OCI-LY1 (cell line): Measurements from ENCODE around the gene LENG1.

ENCODE experiments used
- H2AFZ ChIP-seq: fragments of 200-600 bp; sonication (generic), shearing (Covaris generic); 2 replicates; pipeline ENCODE4 v1.6.0; 2014; ENCODE audit warnings: antibody characterized with exemption, mild to moderate bottlenecking, low read length
- H3F3A ChIP-seq: fragments of 200-600 bp; sonication (generic), shearing (Covaris generic); 2 replicates; pipeline ENCODE4 v1.6.0; 2014; ENCODE audit warnings: mild to moderate bottlenecking, antibody characterized with exemption, low read length, moderate library complexity; ENCODE audit not compliant: insufficient read depth
- H3K27ac ChIP-seq: fragments of 200-600 bp; sonication (generic); 2 replicates; pipeline ENCODE4 v1.5.1; 2014; ENCODE audit warnings: low read length, mixed run types, mild to moderate bottlenecking, low read depth; ENCODE audit not compliant: poor library complexity, severe bottlenecking
- H3K27me3 ChIP-seq: fragments of 200-600 bp; sonication (generic); 2 replicates; pipeline ENCODE4 v1.6.0; 2014; ENCODE audit warnings: antibody characterized with exemption, mild to moderate bottlenecking, low read length, moderate library complexity; ENCODE audit not compliant: insufficient read depth
- H3K36me3 ChIP-seq: fragments of 200-600 bp; sonication (generic); 2 replicates; pipeline ENCODE4 v1.6.1; 2014; ENCODE audit warnings: mild to moderate bottlenecking, antibody characterized with exemption, low read length, moderate library complexity, mixed read lengths; ENCODE audit not compliant: insufficient read depth
- H3K4me1 ChIP-seq: fragments of 200-600 bp; sonication (generic); 2 replicates; pipeline ENCODE4 v1.5.1; 2014; ENCODE audit warnings: mild to moderate bottlenecking, low read length, moderate library complexity; ENCODE audit not compliant: insufficient read depth, severe bottlenecking
- H3K4me2 ChIP-seq: fragments of 200-600 bp; sonication (generic), shearing (Covaris generic); 2 replicates; pipeline ENCODE4 v1.6.1; 2014; ENCODE audit warnings: low read length
- H3K4me3 ChIP-seq: fragments of 200-600 bp; sonication (generic); 2 replicates; pipeline ENCODE4 v1.5.1; 2014; ENCODE audit warnings: low read length, low read depth, mild to moderate bottlenecking, mixed read lengths; ENCODE audit not compliant: poor library complexity, severe bottlenecking
- H3K79me2 ChIP-seq: fragments of 200-600 bp; shearing (Covaris generic); 2 replicates; pipeline ENCODE4 v1.6.1; 2016; ENCODE audit warnings: mixed run types, low read length, mixed read lengths; ENCODE audit not compliant: insufficient read depth
- H3K9ac ChIP-seq: fragments of 200-600 bp; sonication (generic), shearing (Covaris generic); 2 replicates; pipeline ENCODE4 v1.6.1; 2014; ENCODE audit warnings: mild to moderate bottlenecking, low read length, mixed read lengths
- H3K9me2 ChIP-seq: fragments of 200-600 bp; sonication (generic), shearing (Covaris generic); 2 replicates; pipeline ENCODE4 v1.6.1; 2014; ENCODE audit warnings: low read depth, mild to moderate bottlenecking, low read length, mixed read lengths
- H3K9me3 ChIP-seq: fragments of 200-600 bp; shearing (Covaris generic); 2 replicates; pipeline ENCODE4 v1.6.1; 2014; ENCODE audit warnings: low read length, mixed read lengths
- H4K20me1 ChIP-seq: fragments of 200-600 bp; sonication (generic), shearing (Covaris generic); 2 replicates; pipeline ENCODE4 v1.6.0; 2016; ENCODE audit warnings: mild to moderate bottlenecking, low read length; ENCODE audit not compliant: insufficient read depth
- CTCF ChIP-seq: fragments of 200-600 bp; sonication (generic), shearing (Covaris generic); IDR thresholded peaks from 2 replicates; pipeline ENCODE4 v1.5.1; 2017; ENCODE audit warnings: mild to moderate bottlenecking, antibody characterized with exemption, low read length, moderate library complexity, mixed read lengths
- EZH2 ChIP-seq: fragments of 200-600 bp; sonication (generic), shearing (Covaris generic); IDR thresholded peaks from 2 replicates; pipeline ENCODE4 v1.8.0; 2017; ENCODE audit warnings: borderline replicate concordance, mixed run types, mild to moderate bottlenecking, antibody characterized with exemption, low read length, moderate library complexity, mixed read lengths

Gene LENG1

GRCh38 chr19:54147676-54148075, 11.8 kb downstream of the LENG1 start:
- H4K20me1 ChIP-seq = no peaks in the 10 kb centered on the region
- no peaks in the 10 kb centered on the region for H3K4me1 ChIP-seq
- no peaks in the 10 kb centered on the region for H3K9me2 ChIP-seq
- peaks cover 98% of the 10 kb centered on the region for H3K36me3 ChIP-seq
- H3K79me2 ChIP-seq = no peaks in the 10 kb centered on the region
- H3K27me3 ChIP-seq = no peaks in the 10 kb centered on the region
- no peak overlapping the region for H2AFZ ChIP-seq
- no peak overlapping the region for H3K4me2 ChIP-seq
- no peak overlapping the region for H3K9ac ChIP-seq
- no peaks in the 10 kb centered on the region for H3F3A ChIP-seq
- H3K9me3 ChIP-seq = no peaks in the 10 kb centered on the region
- H3K4me3 ChIP-seq = no peak overlapping the region
- TF ChIP-seq CTCF (no peak), EZH2 (no peak)
- no peak overlapping the region for H3K27ac ChIP-seq

DNA sequence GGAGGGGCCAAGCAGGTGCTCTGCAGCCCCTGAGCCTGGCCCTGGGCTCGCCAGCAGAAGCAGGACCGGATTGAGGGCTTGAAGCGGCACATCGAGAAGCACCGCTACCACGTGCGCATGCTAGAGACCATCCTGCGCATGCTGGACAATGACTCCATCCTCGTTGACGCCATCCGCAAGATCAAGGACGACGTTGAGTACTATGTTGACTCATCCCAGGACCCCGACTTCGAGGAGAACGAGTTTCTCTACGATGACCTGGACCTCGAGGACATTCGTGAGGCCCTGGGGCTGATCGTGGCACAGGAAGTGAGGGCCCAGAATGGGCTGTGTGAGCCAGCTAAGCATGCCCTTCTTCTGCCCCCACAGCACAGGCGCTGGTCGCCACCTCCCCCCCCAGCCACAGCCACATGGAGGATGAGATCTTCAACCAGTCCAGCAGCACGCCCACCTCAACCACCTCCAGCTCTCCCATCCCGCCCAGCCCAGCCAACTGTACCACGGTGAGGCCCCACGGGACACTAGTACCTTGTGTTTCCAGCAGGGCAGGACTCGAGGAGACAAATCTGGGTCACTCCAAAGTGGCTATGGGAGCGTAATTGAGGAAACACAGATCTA, 13.9 kb downstream of the LENG1 start:
- H3K9ac ChIP-seq = no peak overlapping the region
- H3K27me3 ChIP-seq = no peaks in the 10 kb centered on the region
- H3K9me3 ChIP-seq = no peaks in the 10 kb centered on the region
- no peaks in the 10 kb centered on the region for H4K20me1 ChIP-seq
- no peak overlapping the region for H2AFZ ChIP-seq
- H3K4me1 ChIP-seq = no peaks in the 10 kb centered on the region
- no peak for TF ChIP-seq EZH2
- TF ChIP-seq CTCF = no peak
- no peak overlapping the region for H3K4me3 ChIP-seq
- no peak overlapping the region for H3K27ac ChIP-seq
- H3K4me2 ChIP-seq = no peak overlapping the region
- H3F3A ChIP-seq = no peaks in the 10 kb centered on the region
- H3K36me3 ChIP-seq = peaks cover 99% of the 10 kb centered on the region
- no peaks in the 10 kb centered on the region for H3K9me2 ChIP-seq
- 0 out of 2 replicates have a peak, but pooled peaks cover 10% of the 10 kb centered on the region for H3K79me2 ChIP-seq

DNA sequence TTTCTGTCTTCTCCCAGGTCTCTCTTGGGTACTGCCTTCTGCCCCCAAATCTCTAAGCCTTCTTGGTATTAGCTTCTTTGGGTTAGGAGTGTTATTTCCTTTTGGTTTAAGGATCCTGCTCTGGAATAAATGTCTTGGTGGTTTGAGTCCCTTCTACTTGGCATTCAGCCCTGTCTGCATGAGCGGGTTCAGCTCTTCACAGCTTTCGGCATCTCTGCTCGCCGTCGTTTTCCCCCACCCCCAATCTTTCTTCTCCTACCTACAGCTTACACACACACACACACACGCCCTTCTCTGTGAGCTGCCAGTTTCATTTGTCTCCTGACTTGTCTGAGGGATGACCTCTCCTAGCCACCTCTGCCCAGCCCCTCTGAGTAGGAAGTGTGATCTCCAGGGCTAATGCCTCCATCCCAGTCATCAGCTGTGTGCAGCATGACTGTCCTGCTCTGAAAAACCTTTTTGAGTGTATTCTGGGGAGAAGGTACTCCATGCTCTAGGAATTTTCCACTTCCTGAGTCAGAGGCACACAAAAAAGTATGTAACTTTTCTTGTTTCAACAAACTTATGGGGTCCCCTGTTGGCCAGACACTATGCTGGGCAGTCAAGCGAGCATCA, 17.2 kb downstream of the LENG1 start:
- H3K27me3 ChIP-seq = no peaks in the 10 kb centered on the region
- H3K4me2 ChIP-seq = no peak overlapping the region
- H3F3A ChIP-seq = no peaks in the 10 kb centered on the region
- H3K4me1 ChIP-seq = peaks cover 15% of the 10 kb centered on the region
- TF ChIP-seq CTCF (no peak), EZH2 (no peak)
- H3K79me2 ChIP-seq = peaks cover 32% of the 10 kb centered on the region
- H3K9me3 ChIP-seq = no peaks in the 10 kb centered on the region
- peaks cover 79% of the 10 kb centered on the region for H3K36me3 ChIP-seq
- H3K4me3 ChIP-seq = no peak overlapping the region
- no peak overlapping the region for H2AFZ ChIP-seq
- no peak overlapping the region for H3K9ac ChIP-seq
- no peak overlapping the region for H3K27ac ChIP-seq
- no peaks in the 10 kb centered on the region for H4K20me1 ChIP-seq
- no peaks in the 10 kb centered on the region for H3K9me2 ChIP-seq
